Kidney epithelial cell (primary cell): ENCODE data around the gene TBX1. TPM values are rescaled to one million over a fixed set of nuclear protein-coding genes. Genes with fewer than 3 reads are reported as not detected.

ENCODE experiments used
- DNase-seq: peaks from one replicate; pipeline ENCODE4 v3.0.0-alpha.2; 2010; ENCODE audit warnings: low read depth
- H3K27me3 ChIP-seq: 2 replicates; pipeline ENCODE4 v1.6.0; 2011; ENCODE audit warnings: low read length; ENCODE audit not compliant: control insufficient read depth, insufficient read depth
- H3K36me3 ChIP-seq: 2 replicates; pipeline ENCODE4 v1.5.1; 2011; ENCODE audit warnings: low read length; ENCODE audit not compliant: control insufficient read depth, insufficient read depth
- H3K4me3 ChIP-seq: 2 replicates; pipeline ENCODE4 v1.5.1; 2011; ENCODE audit warnings: low read depth, mild to moderate bottlenecking, control low read depth, low read length
- total RNA-seq: library from RNA; depleted of rRNA; stranded (reverse); fragments of >200 nt; gene quantifications from 2 replicates; pipeline ENCODE4 v1.2.3, GENCODE V29; 2015
- TF ChIP-seq, protein P1 (sequence below): IDR thresholded peaks from 2 replicates; pipeline ENCODE4 v1.5.1; 2011; ENCODE audit warnings: mild to moderate bottlenecking, moderate library complexity, low read length, control low read depth, inconsistent platforms; ENCODE audit not compliant: insufficient read depth, poor library complexity, severe bottlenecking

The TBX1 gene
- total RNA-seq, 1 donor from 2014 or later: not detected

- DNase-seq: no peak
- Histone ChIP-seq H3K27me3 (no peaks in the 10 kb centered on the region), H3K36me3 (no peaks in the 10 kb centered on the region), H3K4me3 (no peak overlapping the region)
- TF ChIP-seq, protein P1, sequence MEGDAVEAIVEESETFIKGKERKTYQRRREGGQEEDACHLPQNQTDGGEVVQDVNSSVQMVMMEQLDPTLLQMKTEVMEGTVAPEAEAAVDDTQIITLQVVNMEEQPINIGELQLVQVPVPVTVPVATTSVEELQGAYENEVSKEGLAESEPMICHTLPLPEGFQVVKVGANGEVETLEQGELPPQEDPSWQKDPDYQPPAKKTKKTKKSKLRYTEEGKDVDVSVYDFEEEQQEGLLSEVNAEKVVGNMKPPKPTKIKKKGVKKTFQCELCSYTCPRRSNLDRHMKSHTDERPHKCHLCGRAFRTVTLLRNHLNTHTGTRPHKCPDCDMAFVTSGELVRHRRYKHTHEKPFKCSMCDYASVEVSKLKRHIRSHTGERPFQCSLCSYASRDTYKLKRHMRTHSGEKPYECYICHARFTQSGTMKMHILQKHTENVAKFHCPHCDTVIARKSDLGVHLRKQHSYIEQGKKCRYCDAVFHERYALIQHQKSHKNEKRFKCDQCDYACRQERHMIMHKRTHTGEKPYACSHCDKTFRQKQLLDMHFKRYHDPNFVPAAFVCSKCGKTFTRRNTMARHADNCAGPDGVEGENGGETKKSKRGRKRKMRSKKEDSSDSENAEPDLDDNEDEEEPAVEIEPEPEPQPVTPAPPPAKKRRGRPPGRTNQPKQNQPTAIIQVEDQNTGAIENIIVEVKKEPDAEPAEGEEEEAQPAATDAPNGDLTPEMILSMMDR: no peak
Observed at GRCh38 chr22:19793161-19793560, 32.6 kb downstream of the TBX1 start.

GRCh38 chr22:19793661-19794310, 33.2 kb downstream of the TBX1 start:
- H3K27me3 ChIP-seq: no peaks in the 10 kb centered on the region
- TF ChIP-seq, protein P1: no peak
- H3K36me3 ChIP-seq: no peaks in the 10 kb centered on the region
- H3K4me3 ChIP-seq: no peak overlapping the region
- DNase-seq: no peak

DNA sequence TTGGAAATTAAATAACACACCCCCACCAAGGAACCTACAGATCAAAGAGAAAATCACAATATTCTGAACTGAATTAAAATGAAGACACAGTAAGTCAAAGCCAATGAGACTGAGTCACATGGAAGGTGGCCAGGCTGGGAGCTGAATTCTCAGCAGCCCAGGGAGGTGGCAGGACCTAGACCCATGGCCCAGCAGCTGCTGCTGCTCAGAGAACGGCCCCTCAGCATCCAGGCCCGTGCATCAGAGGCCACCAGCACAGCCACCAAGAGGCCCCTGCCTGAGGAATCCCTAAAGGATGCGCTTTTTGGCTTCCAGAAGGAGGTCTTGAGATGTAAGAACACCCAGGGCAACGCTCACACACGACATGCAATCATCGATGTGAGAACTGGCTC, 35.0 kb downstream of the TBX1 start:
- TF ChIP-seq, protein P1: no peak
- H3K27me3 ChIP-seq: no peaks in the 10 kb centered on the region
- no peaks in the 10 kb centered on the region for H3K36me3 ChIP-seq
- H3K4me3 ChIP-seq: no peak overlapping the region
- DNase-seq: no peak

DNA sequence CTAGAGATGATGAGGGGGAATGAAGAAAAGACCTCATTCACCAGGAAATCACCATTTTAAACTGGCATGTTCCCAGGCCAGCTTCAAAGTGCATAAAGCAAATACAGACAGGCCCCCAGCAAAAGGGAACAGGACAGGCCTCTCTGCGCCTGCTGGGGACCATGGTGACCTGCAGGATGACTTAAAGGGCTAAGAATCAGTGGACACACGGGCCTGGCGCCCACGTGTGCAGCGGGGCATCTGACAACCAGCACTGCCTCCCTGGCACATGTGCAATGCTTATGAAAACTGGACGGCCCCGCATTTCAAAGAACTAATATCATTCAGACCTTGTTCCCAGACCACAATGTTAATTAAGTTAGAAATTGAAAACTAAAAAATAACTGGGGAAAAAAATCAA, 35.6 kb downstream of the TBX1 start:
- H3K27me3 ChIP-seq: no peaks in the 10 kb centered on the region
- no peak for DNase-seq
- TF ChIP-seq, protein P1: no peak

DNA sequence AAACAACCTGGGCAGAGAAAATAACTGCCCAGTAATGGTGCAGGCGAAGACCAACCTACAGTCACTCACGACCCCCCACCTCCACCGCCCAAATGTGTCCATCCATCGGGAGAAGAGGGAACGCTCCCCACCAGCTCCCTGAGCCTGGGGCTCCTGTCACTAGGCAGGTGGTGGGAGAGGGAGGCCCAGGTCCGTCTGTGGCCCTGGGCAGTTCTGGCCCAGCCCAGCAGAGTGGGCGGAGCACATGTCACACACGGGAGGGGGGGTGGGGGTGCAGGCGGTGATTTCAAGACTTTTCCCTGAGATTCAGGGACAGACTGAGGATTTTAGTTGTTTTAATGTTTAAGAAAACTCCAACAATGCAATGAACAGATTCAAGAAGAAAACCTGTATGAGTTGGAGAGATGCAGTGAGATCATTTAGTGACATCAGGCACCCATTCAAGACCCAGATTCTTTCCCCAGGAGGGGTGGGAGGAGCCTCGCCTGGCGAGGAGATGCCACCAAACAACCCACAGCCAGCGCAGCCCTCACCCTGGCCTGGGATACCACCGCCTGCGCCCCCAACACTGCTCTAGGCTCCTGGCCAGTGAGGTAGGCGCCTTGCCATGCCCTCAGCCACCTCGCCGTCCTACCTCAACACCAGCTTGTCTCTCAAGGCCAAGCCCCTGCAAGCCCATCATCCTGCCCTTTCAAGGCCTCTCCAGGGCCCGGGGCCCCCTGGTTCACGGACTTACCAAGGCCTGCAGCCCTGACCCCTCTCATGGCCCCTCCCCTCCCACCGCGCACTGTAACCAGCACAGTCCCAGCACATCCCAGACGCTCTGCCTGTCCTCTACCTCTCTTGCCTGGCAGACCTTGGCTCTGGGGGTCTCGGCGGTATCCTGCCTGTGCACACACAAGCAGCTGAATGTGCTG, 36.8 kb downstream of the TBX1 start:
- H3K4me3 ChIP-seq: no peak overlapping the region
- DNase-seq: no peak
- H3K27me3 ChIP-seq: peaks cover 2% of the 10 kb centered on the region
- H3K36me3 ChIP-seq: no peaks in the 10 kb centered on the region
- TF ChIP-seq, protein P1: no peak

More for the DNA sequence above, 35.6 kb downstream of the TBX1 start:
- H3K36me3 ChIP-seq: no peaks in the 10 kb centered on the region
- no peak overlapping the region for H3K4me3 ChIP-seq
